Endothelial cell of umbilical vein (primary cell): ENCODE data around the gene SELE. TPM values are rescaled to one million over a fixed set of nuclear protein-coding genes. Genes with fewer than 3 reads are reported as not detected.

Experiments used
- BruUV-seq: library from RNA; stranded (reverse); fragments of 400-500 nt; replicated peaks from 2 replicates; lab custom pipeline; 2021; lab: Mats Ljungman, UMichigan
- CTCF ChIA-PET: fragments of 300-600, 350-600 bp; sonication (Branson Sonifier 250); formaldehyde crosslinking; loops from one replicate; lab custom pipeline; 2021; ENCODE audit warnings: antibody characterized with exemption, inconsistent platforms; lab: Charles Lee
- POLR2A ChIA-PET: fragments of 300-600, 350-600 bp; sonication (Branson Sonifier 250); formaldehyde crosslinking; loops from one replicate; lab custom pipeline; 2021; ENCODE audit warnings: antibody characterized with exemption, inconsistent platforms; lab: Charles Lee
- DNase-seq: peaks from one replicate; pipeline ENCODE4 v3.0.0-alpha.2; 2011; ENCODE audit warnings: low read depth, low spot score
- FAIRE-seq: peaks from 2 replicates; lab custom pipeline; 2011; peaks lifted over from hg19 to GRCh38; lab: Jason Lieb, UNC
- H2AFZ ChIP-seq: 2 replicates; pipeline ENCODE4 v1.6.0; 2012; ENCODE audit warnings: low read depth, low read length, control low read depth, inconsistent platforms
- H3K27ac ChIP-seq: 2 replicates; pipeline ENCODE4 v1.5.1; 2011; ENCODE audit warnings: low read depth, mild to moderate bottlenecking, control low read depth, low read length, moderate library complexity; ENCODE audit not compliant: insufficient read depth
- H3K27me3 ChIP-seq, 2 experiments: 2 replicates each; pipeline versions ENCODE4 v1.6.0 to v1.6.1; 2011; ENCODE audit warnings: low read length in 2 of 2, mixed read lengths in 1 of 2; ENCODE audit not compliant: control insufficient read depth in 2 of 2, insufficient read depth in 2 of 2
- H3K36me3 ChIP-seq, 2 experiments: 2 replicates in 1 of 2; 3 replicates in 1 of 2; pipeline ENCODE4 v1.5.1; 2011; ENCODE audit warnings: low read length in 2 of 2, mild to moderate bottlenecking in 1 of 2, moderate library complexity in 1 of 2; ENCODE audit not compliant: control insufficient read depth in 2 of 2, insufficient read depth in 2 of 2; ENCODE audit errors: extremely low read depth in 1 of 2
- H3K4me1 ChIP-seq: 3 replicates; pipeline ENCODE4 v1.5.1; 2011; ENCODE audit warnings: mild to moderate bottlenecking, low read length; ENCODE audit not compliant: control insufficient read depth, insufficient read depth; ENCODE audit errors: extremely low read depth
- H3K4me2 ChIP-seq: 2 replicates; pipeline ENCODE4 v1.6.1; 2011; ENCODE audit warnings: low read length, control low read depth, mixed read lengths; ENCODE audit not compliant: insufficient read depth
- H3K4me3 ChIP-seq, 3 experiments: fragments of 200-600 bp in 1 of 3; sonication (generic), shearing (Covaris generic) in 1 of 3; replicated peaks in 1 of 3; 2 replicates each; pipeline ENCODE4 v1.5.1; 2011 to 2016; ENCODE audit warnings: control low read depth in 3 of 3, low read length in 3 of 3, mild to moderate bottlenecking in 2 of 3, inconsistent platforms in 1 of 3, low read depth in 1 of 3, moderate library complexity in 1 of 3; ENCODE audit not compliant: insufficient read depth in 1 of 3
- H3K79me2 ChIP-seq: 2 replicates; pipeline ENCODE4 v1.6.0; 2012; ENCODE audit warnings: low read length, inconsistent platforms; ENCODE audit not compliant: control insufficient read depth, insufficient read depth
- H3K9ac ChIP-seq: replicated peaks from 2 replicates; pipeline ENCODE3; 2011; ENCODE audit warnings: low read length, control low read depth; ENCODE audit not compliant: insufficient read depth; ENCODE audit errors: extremely low read depth
- H3K9me1 ChIP-seq: replicated peaks from 3 replicates; pipeline ENCODE4 v1.6.0; 2011; ENCODE audit warnings: mild to moderate bottlenecking, low read length; ENCODE audit not compliant: control insufficient read depth, insufficient read depth; ENCODE audit errors: extremely low read depth
- H3K9me3 ChIP-seq: replicated peaks from 2 replicates; pipeline ENCODE4 v1.5.1; 2012; ENCODE audit warnings: low read length, inconsistent platforms; ENCODE audit not compliant: control insufficient read depth, insufficient read depth
- H4K20me1 ChIP-seq: replicated peaks from 2 replicates; pipeline ENCODE3; 2011; ENCODE audit warnings: mild to moderate bottlenecking, low read length; ENCODE audit not compliant: control insufficient read depth, insufficient read depth; ENCODE audit errors: extremely low read depth
- EZH2 ChIP-seq: IDR thresholded peaks from 2 replicates; pipeline ENCODE4 v1.6.1; 2012; ENCODE audit warnings: borderline replicate concordance, low read depth, mild to moderate bottlenecking, moderate library complexity, low read length, inconsistent platforms; ENCODE audit not compliant: severe bottlenecking
- FOS ChIP-seq: IDR thresholded peaks from 2 replicates; pipeline ENCODE4 v1.6.1; 2011; ENCODE audit warnings: mild to moderate bottlenecking, low read length, moderate library complexity, borderline replicate concordance; ENCODE audit not compliant: insufficient read depth
- GATA2 ChIP-seq: IDR thresholded peaks from 2 replicates; pipeline ENCODE4 v1.7.0; 2011; ENCODE audit warnings: low read depth, mild to moderate bottlenecking, moderate library complexity, mixed read lengths, low read length; ENCODE audit not compliant: insufficient read length, insufficient read depth
- JUN ChIP-seq: IDR thresholded peaks from 2 replicates; pipeline ENCODE4 v1.6.1; 2011; ENCODE audit warnings: borderline replicate concordance, low read depth; ENCODE audit not compliant: insufficient read length, insufficient read depth
- MAX ChIP-seq: IDR thresholded peaks from 2 replicates; pipeline ENCODE4 v1.6.1; 2011; ENCODE audit not compliant: insufficient read depth, insufficient read length
- MYC ChIP-seq: IDR thresholded peaks from one replicate; pipeline ENCODE4 v1.6.1; 2011; ENCODE audit warnings: mild to moderate bottlenecking, low read depth, low read length
- POLR2A ChIP-seq: IDR thresholded peaks from 2 replicates; pipeline ENCODE4 v1.6.1; 2012; ENCODE audit warnings: low read depth, mild to moderate bottlenecking, control low read depth, low read length
- POLR2AphosphoS5 ChIP-seq: IDR thresholded peaks from 2 replicates; pipeline ENCODE4 v1.6.1; 2012; ENCODE audit warnings: low read depth, mild to moderate bottlenecking, control low read depth, low read length, moderate library complexity; ENCODE audit not compliant: insufficient read depth
- dilution Hi-C: fragments of 300-500 bp; cut with MboI; formaldehyde crosslinking; loops from one replicate; pipeline ENCODE4 v1.15.0; 2019; ENCODE audit warnings: low sequenced_read_pairs; ENCODE audit not compliant: extremely low pct_ligation_motif_present
- intact Hi-C: fragments of 100-400 bp; cut with micrococcal nuclease; formaldehyde crosslinking; loops from one replicate; pipeline ENCODE4 v1.10.0; 2022
- polyA plus RNA-seq, 4 experiments: library from polyadenylated mRNA; depleted of rRNA in 3 of 4; stranded (reverse) in 3 of 4; unstranded in 1 of 4; fragments of >200 nt; gene quantifications; 2 replicates each; pipeline versions ENCODE4 v1.2.1 to v1.2.3, GENCODE V29; 2011 to 2012; ENCODE audit warnings: missing spikeins in 1 of 4
- total RNA-seq: library from RNA; stranded (reverse); gene quantifications from 2 replicates; pipeline ENCODE4 v1.2.3, GENCODE V29; 2021
- TF ChIP-seq, protein P1 (sequence below), 2 donors: IDR thresholded peaks; 1 replicate in 1 of 2; 2 replicates in 1 of 2; pipeline ENCODE4 v1.5.1; 2011; ENCODE audit warnings: low read length in 2 of 2, mild to moderate bottlenecking in 2 of 2, moderate library complexity in 2 of 2, control low read depth in 1 of 2, inconsistent platforms in 1 of 2, low read depth in 1 of 2; ENCODE audit not compliant: insufficient read depth in 1 of 2; ENCODE audit errors: extremely low read depth in 1 of 2

Gene SELE
- total and polyA plus RNA-seq, 2 donors (not counting 3 experiments of a cell fraction or from before 2014, with no cell fraction given) = 1.5 to 4.7 TPM

DNA sequence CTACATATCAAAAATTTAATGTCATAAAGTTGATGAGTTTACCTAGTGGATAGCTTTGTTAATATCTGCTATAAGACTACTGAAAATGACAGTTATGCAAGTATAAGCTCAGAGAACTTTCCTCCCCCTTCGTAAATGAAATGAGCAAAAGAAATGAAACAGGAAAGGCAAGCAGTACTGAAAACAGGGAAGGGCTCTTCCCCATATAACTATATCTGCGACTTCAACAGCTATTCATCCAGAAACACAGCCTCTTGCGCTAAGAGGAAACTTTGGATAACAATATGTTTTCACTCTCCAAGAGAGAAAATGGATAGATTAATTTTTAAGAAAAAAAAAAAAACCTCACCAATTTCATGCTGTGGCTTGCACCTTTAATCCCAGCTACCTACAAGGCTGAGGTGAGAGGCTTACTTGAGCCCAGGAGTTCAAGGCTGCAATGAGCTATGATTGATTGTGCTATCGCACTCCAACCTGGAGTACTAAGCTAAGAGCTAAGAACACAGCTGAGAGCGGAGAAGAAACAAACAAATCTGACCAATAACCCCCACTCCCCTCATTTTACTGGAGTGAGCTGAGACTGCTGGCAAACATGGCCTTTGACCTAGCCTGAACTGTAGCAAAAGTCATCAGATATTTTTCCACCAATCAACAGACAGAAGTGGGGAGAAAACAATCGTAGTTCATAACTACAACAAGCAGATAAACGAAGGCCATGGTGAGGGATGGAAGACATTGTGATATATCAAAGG is 31.9 kb upstream of the SELE start:
- H4K20me1 ChIP-seq = no peaks in the 10 kb centered on the region
- H3K9me1 ChIP-seq = no peaks in the 10 kb centered on the region
- BruUV-seq = no TSS peak
- TF ChIP-seq JUN (no peak), EZH2 (no peak), FOS (no peak), MYC (no peak), GATA2 (no peak), MAX (no peak), POLR2AphosphoS5 (no peak), POLR2A (no peak)
- TF ChIP-seq, protein P1, sequence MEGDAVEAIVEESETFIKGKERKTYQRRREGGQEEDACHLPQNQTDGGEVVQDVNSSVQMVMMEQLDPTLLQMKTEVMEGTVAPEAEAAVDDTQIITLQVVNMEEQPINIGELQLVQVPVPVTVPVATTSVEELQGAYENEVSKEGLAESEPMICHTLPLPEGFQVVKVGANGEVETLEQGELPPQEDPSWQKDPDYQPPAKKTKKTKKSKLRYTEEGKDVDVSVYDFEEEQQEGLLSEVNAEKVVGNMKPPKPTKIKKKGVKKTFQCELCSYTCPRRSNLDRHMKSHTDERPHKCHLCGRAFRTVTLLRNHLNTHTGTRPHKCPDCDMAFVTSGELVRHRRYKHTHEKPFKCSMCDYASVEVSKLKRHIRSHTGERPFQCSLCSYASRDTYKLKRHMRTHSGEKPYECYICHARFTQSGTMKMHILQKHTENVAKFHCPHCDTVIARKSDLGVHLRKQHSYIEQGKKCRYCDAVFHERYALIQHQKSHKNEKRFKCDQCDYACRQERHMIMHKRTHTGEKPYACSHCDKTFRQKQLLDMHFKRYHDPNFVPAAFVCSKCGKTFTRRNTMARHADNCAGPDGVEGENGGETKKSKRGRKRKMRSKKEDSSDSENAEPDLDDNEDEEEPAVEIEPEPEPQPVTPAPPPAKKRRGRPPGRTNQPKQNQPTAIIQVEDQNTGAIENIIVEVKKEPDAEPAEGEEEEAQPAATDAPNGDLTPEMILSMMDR (IDR thresholded peaks at IDR 0.05; ENCODE audit: extremely low read depth in 1 of 2, insufficient read depth in 1 of 2, low read depth in 1 of 2, low read length in 2 of 2) = no peak
- H2AFZ ChIP-seq = no peak overlapping the region
- intact Hi-C loops = no loop called here
- no peaks in the 10 kb centered on the region for H3K36me3 ChIP-seq
- ChIA-PET CTCF (interaction anchor here (1.0 kb wide), 1 partner anchor 9 kb away, joined by 3 read pairs; no protein-coding TSS in a partner anchor), POLR2A (no interaction called here)
- no peaks in the 10 kb centered on the region for H3K4me1 ChIP-seq
- no peak overlapping the region for H3K9ac ChIP-seq
- no peak overlapping the region for H3K4me3 ChIP-seq
- H3K27me3 ChIP-seq = no peaks in the 10 kb centered on the region
- no peaks in the 10 kb centered on the region for H3K9me3 ChIP-seq
- no peaks in the 10 kb centered on the region for H3K79me2 ChIP-seq
- H3K4me2 ChIP-seq = no peak overlapping the region
- H3K27ac ChIP-seq = no peak overlapping the region
- FAIRE-seq (no peak), DNase-seq (no peak)
- dilution Hi-C loops = no loop called here
